Endothelial cell of hepatic sinusoid (primary cell): ENCODE data around the gene SPATS2.

Experiments
- in situ Hi-C: cut with HindIII; loops from 2 replicates; pipeline ENCODE4 v1.10.0; 2017; ENCODE audit warnings: low sequenced_read_pairs

Gene SPATS2

GRCh38 chr12:49451468-49452259 is 84.4 kb downstream of the SPATS2 start:
- in situ Hi-C loops: no loop called here

GRCh38 chr12:49455501-49455900 is 88.2 kb downstream of the SPATS2 start:
- in situ Hi-C loops: no loop called here

GRCh38 chr12:49456131-49456679 is 88.9 kb downstream of the SPATS2 start:
- in situ Hi-C loops: no loop called here

- in situ Hi-C loops: no loop called here
Observed at GRCh38 chr12:49458816-49459215, 91.6 kb downstream of the SPATS2 start.

GRCh38 chr12:49461221-49461620 is 94.0 kb downstream of the SPATS2 start:
- in situ Hi-C loops: loop anchor here (5.0 kb wide), 1 partner anchor 84 kb away; no protein-coding TSS in a partner anchor

- in situ Hi-C loops: loop anchor here (5.0 kb wide), 1 partner anchor 85 kb away; no protein-coding TSS in a partner anchor
Observed at GRCh38 chr12:49462083-49462744, 95.0 kb downstream of the SPATS2 start.

GRCh38 chr12:49465132-49465531 is 97.9 kb downstream of the SPATS2 start:
- in situ Hi-C loops: no loop called here

GRCh38 chr12:49470986-49471385 is 103.7 kb downstream of the SPATS2 start:
- in situ Hi-C loops: no loop called here

GRCh38 chr12:49471557-49471956 is 104.3 kb downstream of the SPATS2 start:
- in situ Hi-C loops: no loop called here

GRCh38 chr12:49476091-49476490 is 108.8 kb downstream of the SPATS2 start:
- in situ Hi-C loops: no loop called here

GRCh38 chr12:49478949-49479664 is 111.8 kb downstream of the SPATS2 start:
- in situ Hi-C loops: no loop called here

- in situ Hi-C loops: loop anchor here (10.0 kb wide), 1 partner anchor 118 kb away; the partner anchor contains the start of gene SPATS2
Observed at GRCh38 chr12:49482095-49483051, 115.1 kb downstream of the SPATS2 start.

GRCh38 chr12:49483619-49484018 is 116.4 kb downstream of the SPATS2 start:
- in situ Hi-C loops: loop anchor here (10.0 kb wide), 1 partner anchor 119 kb away; the partner anchor contains the start of gene SPATS2

GRCh38 chr12:49487605-49488004 is 120.3 kb downstream of the SPATS2 start:
- in situ Hi-C loops: loop anchor here (10.0 kb wide), 1 partner anchor 123 kb away; the partner anchor contains the start of gene SPATS2

- in situ Hi-C loops: loop anchor here (10.0 kb wide), 1 partner anchor 124 kb away; the partner anchor contains the start of gene SPATS2
Observed at GRCh38 chr12:49489154-49489553, 121.9 kb downstream of the SPATS2 start.

GRCh38 chr12:49489720-49490119 is 122.5 kb downstream of the SPATS2 start:
- in situ Hi-C loops: loop anchor here (10.0 kb wide), 1 partner anchor 125 kb away; the partner anchor contains the start of gene SPATS2

- in situ Hi-C loops: no loop called here
Observed at GRCh38 chr12:49491823-49492222, 124.6 kb downstream of the SPATS2 start.

GRCh38 chr12:49493900-49494299 is 126.6 kb downstream of the SPATS2 start:
- in situ Hi-C loops: no loop called here
